ENCODE data around the gene THSD8. TPM values are rescaled to one million over a fixed set of nuclear protein-coding genes. Genes with fewer than 3 reads are reported as not detected.

The THSD8 gene
- total and polyA plus RNA-seq, 2 of the 8 experiments (the other 6 are each of a cell fraction or from before 2014, with no cell fraction given) = 8.2 to 42.3 TPM

DNA sequence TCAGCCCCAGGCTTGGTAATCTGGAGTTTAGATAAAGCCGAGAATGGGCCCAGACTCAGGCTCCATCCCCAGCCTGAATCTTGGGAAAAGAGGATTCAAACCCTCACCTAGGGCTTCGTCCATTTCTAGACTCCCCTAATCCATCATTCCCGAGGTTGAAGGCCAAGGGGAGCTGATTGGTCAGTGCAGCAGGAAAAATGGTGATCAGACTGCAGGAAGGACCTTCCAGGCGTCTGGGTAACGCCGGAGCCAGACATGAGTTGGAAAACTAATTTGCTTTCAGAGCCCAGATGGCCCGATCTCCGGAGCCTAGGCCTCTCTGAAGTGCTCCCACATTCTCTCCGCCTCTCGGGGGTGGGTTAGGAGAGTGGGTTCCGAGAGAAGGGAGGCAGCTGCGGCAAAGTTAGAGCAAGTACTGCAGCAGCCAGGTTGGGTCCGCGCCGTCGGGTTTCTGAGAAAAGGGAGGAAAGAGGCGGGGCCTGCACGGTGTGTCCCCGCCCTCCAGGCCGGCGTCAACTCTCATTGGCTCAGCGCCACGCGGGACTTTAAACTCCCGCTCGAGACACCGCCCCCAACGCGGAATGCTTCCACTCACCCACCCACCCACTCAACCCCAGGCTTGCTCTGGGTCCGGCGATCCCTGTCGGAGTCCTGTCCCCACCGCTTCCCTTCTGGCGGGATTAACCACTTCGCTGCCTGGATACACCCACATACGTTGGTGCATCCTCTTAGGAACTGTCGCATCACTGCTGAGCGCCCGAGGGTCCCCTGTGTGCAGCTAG is 33.3 kb downstream of the THSD8 start (continued):
- TF ChIP-seq CHD7 (IDR thresholded peaks at IDR 0.05; ENCODE audit: insufficient replicate concordance, low read length) (no peak), NANOG (IDR thresholded peaks at IDR 0.05; ENCODE audit: insufficient read depth, low read depth, low read length, poor library complexity, severe bottlenecking) (no peak)

Data from H1 (cell line).